Measurements from ENCODE around the gene NKAPL.
"Not testable (repeated sequence)": the region's sequence is repeated elsewhere in the genome, so short reads cannot be mapped to it uniquely, and the experiment has no call there.

Gene NKAPL

GRCh38 chr6:28291573-28291972 is 32.5 kb downstream of the NKAPL start:
- H3K36me3 ChIP-seq = no peaks in the 10 kb centered on the region
- H3K27me3 ChIP-seq = no peaks in the 10 kb centered on the region
- H3K27ac ChIP-seq = no peak overlapping the region
- H3K4me3 ChIP-seq (ENCODE audit: low read depth in 1 of 2, low read length in 1 of 2) = no peak overlapping the region
- H3K9me3 ChIP-seq = no peaks in the 10 kb centered on the region
- no peaks in the 10 kb centered on the region for H3K4me1 ChIP-seq (ENCODE audit: control insufficient read depth in 1 of 2, insufficient read depth in 1 of 2, low read depth in 1 of 2, low read length in 1 of 2)
- TF ChIP-seq CTCF (IDR thresholded peaks at IDR 0.05) = no peak

GRCh38 chr6:28295326-28295725 is 36.2 kb downstream of the NKAPL start:
- TF ChIP-seq CTCF (IDR thresholded peaks at IDR 0.05) = no peak
- no peak overlapping the region for H3K4me3 ChIP-seq (ENCODE audit: low read depth in 1 of 2, low read length in 1 of 2)

GRCh38 chr6:28296520-28297060 is 37.5 kb downstream of the NKAPL start:
- no peak for TF ChIP-seq CTCF (IDR thresholded peaks at IDR 0.05)
- no peaks in the 10 kb centered on the region for H3K4me1 ChIP-seq (ENCODE audit: control insufficient read depth in 1 of 2, insufficient read depth in 1 of 2, low read depth in 1 of 2, low read length in 1 of 2)
- H3K27ac ChIP-seq = no peak overlapping the region
- no peak overlapping the region for H3K4me3 ChIP-seq (ENCODE audit: low read depth in 1 of 2, low read length in 1 of 2)
- H3K36me3 ChIP-seq = no peaks in the 10 kb centered on the region
- no peaks in the 10 kb centered on the region for H3K9me3 ChIP-seq
- no peaks in the 10 kb centered on the region for H3K27me3 ChIP-seq

More at GRCh38 chr6:28295326-28295725, 36.2 kb downstream of the NKAPL start:
- Histone ChIP-seq H3K4me1 (ENCODE audit: control insufficient read depth in 1 of 2, insufficient read depth in 1 of 2, low read depth in 1 of 2, low read length in 1 of 2) (no peaks in the 10 kb centered on the region), H3K27ac (no peak overlapping the region), H3K9me3 (no peaks in the 10 kb centered on the region), H3K27me3 (no peaks in the 10 kb centered on the region), H3K36me3 (no peaks in the 10 kb centered on the region)

GRCh38 chr6:28303570-28303969 is 44.5 kb downstream of the NKAPL start:
- TF ChIP-seq CTCF (IDR thresholded peaks at IDR 0.05) = no peak
- Histone ChIP-seq H3K36me3 (no peaks in the 10 kb centered on the region), H3K9me3 (no peaks in the 10 kb centered on the region), H3K4me3 (ENCODE audit: low read depth in 1 of 2, low read length in 1 of 2) (no peak overlapping the region), H3K27me3 (no peaks in the 10 kb centered on the region), H3K27ac (no peak overlapping the region), H3K4me1 (ENCODE audit: control insufficient read depth in 1 of 2, insufficient read depth in 1 of 2, low read depth in 1 of 2, low read length in 1 of 2) (no peaks in the 10 kb centered on the region)

- H3K4me1 ChIP-seq (ENCODE audit: control insufficient read depth in 1 of 2, insufficient read depth in 1 of 2, low read depth in 1 of 2, low read length in 1 of 2); H3K27ac ChIP-seq; H3K36me3 ChIP-seq; H3K27me3 ChIP-seq; H3K4me3 ChIP-seq (ENCODE audit: low read depth in 1 of 2, low read length in 1 of 2); H3K9me3 ChIP-seq: not testable (repeated sequence)
Observed at GRCh38 chr6:28306363-28306762, 47.3 kb downstream of the NKAPL start.
